Smooth muscle cell (in vitro differentiated cells): ENCODE measurements around the gene RPL19. TPM values are rescaled to one million over a fixed set of nuclear protein-coding genes. Genes with fewer than 3 reads are reported as not detected.
A peak's percentile ranks its signal among the peaks of the same experiment; 100 is the strongest.
"Not testable (repeated sequence)": the region's sequence is repeated elsewhere in the genome, so short reads cannot be mapped to it uniquely, and the experiment has no call there.

Experiments
- DNase-seq: peaks from one replicate; lab custom pipeline; 2025; ENCODE audit not compliant: unreplicated experiment; lab: John Stamatoyannopoulos, UW
- H2AFZ ChIP-seq: fragments of 200-600 bp; sonication (generic); 2 replicates; pipeline ENCODE4 v1.6.0; 2016; ENCODE audit warnings: antibody characterized with exemption, low read depth, mild to moderate bottlenecking
- H3F3A ChIP-seq: fragments of 200-600 bp; sonication (generic); 2 replicates; pipeline ENCODE4 v1.6.0; 2017; ENCODE audit warnings: antibody characterized with exemption, low read depth
- H3K27ac ChIP-seq: fragments of 200-600 bp; sonication (generic); 2 replicates; pipeline ENCODE4 v1.5.1; 2016; ENCODE audit warnings: low read depth, mild to moderate bottlenecking
- H3K27me3 ChIP-seq: fragments of 200-600 bp; sonication (generic); 2 replicates; pipeline ENCODE4 v1.6.1; 2016; ENCODE audit warnings: low read depth, mild to moderate bottlenecking
- H3K36me3 ChIP-seq: fragments of 200-600 bp; sonication (generic); 2 replicates; pipeline ENCODE4 v1.5.1; 2016; ENCODE audit warnings: low read depth
- H3K4me1 ChIP-seq: fragments of 200-600 bp; sonication (generic); 2 replicates; pipeline ENCODE4 v1.5.1; 2016; ENCODE audit warnings: low read depth
- H3K4me2 ChIP-seq: fragments of 200-600 bp; sonication (generic); 2 replicates; pipeline ENCODE4 v1.6.0; 2016; ENCODE audit warnings: mild to moderate bottlenecking
- H3K4me3 ChIP-seq: fragments of 200-600 bp; sonication (generic); 2 replicates; pipeline ENCODE4 v1.5.1; 2016; ENCODE audit warnings: mild to moderate bottlenecking
- H3K79me2 ChIP-seq: fragments of 200-600 bp; sonication (generic); 2 replicates; pipeline ENCODE4 v1.6.0; 2016; ENCODE audit warnings: low read depth, mild to moderate bottlenecking
- H3K9ac ChIP-seq: fragments of 200-600 bp; sonication (generic); 2 replicates; pipeline ENCODE4 v1.6.0; 2016; ENCODE audit warnings: low read depth
- H3K9me3 ChIP-seq: fragments of 200-600 bp; sonication (generic); replicated peaks from 2 replicates; pipeline ENCODE4 v1.5.1; 2016; ENCODE audit warnings: low read depth
- H4K20me1 ChIP-seq: fragments of 200-600 bp; sonication (generic); 2 replicates; pipeline ENCODE4 v1.6.0; 2016; ENCODE audit warnings: low read depth
- WGBS: methylation state at CpG from one replicate; pipeline ENCODE4 v1.1.7; 2016; ENCODE audit warnings: low lambda C conversion rate; 5-methylcytosine and 5-hydroxymethylcytosine counted together
- polyA plus RNA-seq: library from polyadenylated mRNA; unstranded; fragments of >200 nt; fragmentation: Nextera tagmentation; extraction: Ambion mirVana; gene quantifications from 2 replicates; pipeline ENCODE4 v1.2.1, GENCODE V29; 2016
- total RNA-seq: library from RNA; depleted of rRNA; stranded (reverse); fragments of >200 nt; gene quantifications from 2 replicates; pipeline ENCODE4 v1.2.3, GENCODE V29; 2014
- TF ChIP-seq, protein P1 (sequence below): fragments of 200-600 bp; sonication (generic); IDR thresholded peaks from 2 replicates; pipeline ENCODE4 v1.5.1; 2017; ENCODE audit warnings: borderline replicate concordance, mild to moderate bottlenecking, antibody characterized with exemption; ENCODE audit not compliant: insufficient read depth, poor library complexity, severe bottlenecking

Gene RPL19
- total and polyA plus RNA-seq, 2 experiments from 2014 or later: 818 to 2,675 TPM

- no peaks in the 10 kb centered on the region for H3K36me3 ChIP-seq
- H4K20me1 ChIP-seq: no peaks in the 10 kb centered on the region
- no peaks in the 10 kb centered on the region for H3K79me2 ChIP-seq
- no peaks in the 10 kb centered on the region for H3K4me1 ChIP-seq
- no peak overlapping the region for H3K27ac ChIP-seq
- H3K9ac ChIP-seq: no peak overlapping the region
- no peak overlapping the region for H3K4me3 ChIP-seq
- H2AFZ ChIP-seq: no peak overlapping the region
- H3F3A ChIP-seq: no peaks in the 10 kb centered on the region
- peak; percentile 65 for DNase-seq
- no peak overlapping the region for H3K4me2 ChIP-seq
- TF ChIP-seq, protein P1, sequence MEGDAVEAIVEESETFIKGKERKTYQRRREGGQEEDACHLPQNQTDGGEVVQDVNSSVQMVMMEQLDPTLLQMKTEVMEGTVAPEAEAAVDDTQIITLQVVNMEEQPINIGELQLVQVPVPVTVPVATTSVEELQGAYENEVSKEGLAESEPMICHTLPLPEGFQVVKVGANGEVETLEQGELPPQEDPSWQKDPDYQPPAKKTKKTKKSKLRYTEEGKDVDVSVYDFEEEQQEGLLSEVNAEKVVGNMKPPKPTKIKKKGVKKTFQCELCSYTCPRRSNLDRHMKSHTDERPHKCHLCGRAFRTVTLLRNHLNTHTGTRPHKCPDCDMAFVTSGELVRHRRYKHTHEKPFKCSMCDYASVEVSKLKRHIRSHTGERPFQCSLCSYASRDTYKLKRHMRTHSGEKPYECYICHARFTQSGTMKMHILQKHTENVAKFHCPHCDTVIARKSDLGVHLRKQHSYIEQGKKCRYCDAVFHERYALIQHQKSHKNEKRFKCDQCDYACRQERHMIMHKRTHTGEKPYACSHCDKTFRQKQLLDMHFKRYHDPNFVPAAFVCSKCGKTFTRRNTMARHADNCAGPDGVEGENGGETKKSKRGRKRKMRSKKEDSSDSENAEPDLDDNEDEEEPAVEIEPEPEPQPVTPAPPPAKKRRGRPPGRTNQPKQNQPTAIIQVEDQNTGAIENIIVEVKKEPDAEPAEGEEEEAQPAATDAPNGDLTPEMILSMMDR: peak; percentile 93
- H3K27me3 ChIP-seq: peaks cover under 1% of the 10 kb centered on the region
- 43% methylated on average over 6 of the region's 6 CpGs for WGBS
- H3K9me3 ChIP-seq: no peaks in the 10 kb centered on the region
These were observed 44.8 kb downstream of the RPL19 start for GRCh38 chr17:39244600-39245570.

GRCh38 chr17:39246274-39246673, 46.2 kb downstream of the RPL19 start:
- Histone ChIP-seq H2AFZ (no peak overlapping the region), H3K27ac (no peak overlapping the region), H3K4me1 (no peaks in the 10 kb centered on the region), H3K9ac (no peak overlapping the region), H3K4me3 (no peak overlapping the region), H4K20me1 (no peaks in the 10 kb centered on the region), H3K27me3 (no peaks in the 10 kb centered on the region), H3F3A (no peaks in the 10 kb centered on the region), H3K36me3 (no peaks in the 10 kb centered on the region), H3K4me2 (no peak overlapping the region), H3K79me2 (no peaks in the 10 kb centered on the region), H3K9me3 (no peaks in the 10 kb centered on the region)
- WGBS: 48% methylated on average over 3 of the region's 3 CpGs
- DNase-seq: no peak
- TF ChIP-seq, protein P1: no peak

DNA sequence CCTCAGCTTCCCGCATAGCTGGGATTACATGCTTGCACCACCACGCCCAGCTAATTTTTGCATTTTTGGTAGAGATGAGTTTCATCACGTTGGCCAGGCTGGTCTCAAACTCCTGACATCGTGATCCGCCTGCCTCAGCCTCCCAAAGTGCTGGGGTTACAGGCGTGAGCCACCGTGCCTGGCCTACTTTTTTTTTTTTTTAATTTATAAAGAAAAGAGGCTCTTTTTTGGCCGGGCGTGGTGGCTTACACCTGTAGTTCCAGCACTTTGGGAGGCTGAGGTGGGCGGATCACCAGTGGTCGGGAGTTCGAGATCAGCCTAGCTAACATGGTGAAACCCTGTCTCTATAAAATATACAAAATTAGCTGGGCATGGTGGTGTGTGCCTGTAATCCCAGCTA, 50.0 kb downstream of the RPL19 start:
- 96% methylated on average over 12 of the region's 12 CpGs for WGBS
- H2AFZ ChIP-seq, H3K4me1 ChIP-seq, DNase-seq, H3K9ac ChIP-seq, H3K79me2 ChIP-seq, H3K36me3 ChIP-seq, H4K20me1 ChIP-seq, H3K4me3 ChIP-seq, H3K27me3 ChIP-seq, H3K9me3 ChIP-seq, H3K27ac ChIP-seq, H3F3A ChIP-seq, H3K4me2 ChIP-seq: not testable (repeated sequence)

- H3K27me3 ChIP-seq: no peaks in the 10 kb centered on the region
- H3K4me1 ChIP-seq: no peaks in the 10 kb centered on the region
These were observed 51.9 kb downstream of the RPL19 start for GRCh38 chr17:39251997-39252396.

More at GRCh38 chr17:39251997-39252396, 51.9 kb downstream of the RPL19 start:
- H3K36me3 ChIP-seq: no peaks in the 10 kb centered on the region
- no peak for DNase-seq
- no peaks in the 10 kb centered on the region for H3F3A ChIP-seq
- H4K20me1 ChIP-seq: no peaks in the 10 kb centered on the region
- H3K27ac ChIP-seq: no peak overlapping the region
- no peaks in the 10 kb centered on the region for H3K79me2 ChIP-seq
- H3K9ac ChIP-seq: no peak overlapping the region
- 22% methylated on average over 1 of the region's 1 CpG for WGBS
- H3K4me3 ChIP-seq: no peak overlapping the region
- no peaks in the 10 kb centered on the region for H3K9me3 ChIP-seq
- TF ChIP-seq, protein P1: no peak
- no peak overlapping the region for H3K4me2 ChIP-seq
- no peak overlapping the region for H2AFZ ChIP-seq
